HG03342 (cell line): ENCODE results near the gene ATXN3.
"Not testable (repeated sequence)": the region's sequence is repeated elsewhere in the genome, so short reads cannot be mapped to it uniquely, and the experiment has no call there.

Experiments
- ATAC-seq: cut with Tn5 transposase; IDR thresholded peaks from one replicate; pipeline ENCODE4 v1.9.1; 2021; ENCODE audit warnings: mild to moderate bottlenecking, moderate library complexity; ENCODE audit not compliant: unreplicated experiment

Gene ATXN3

GRCh38 chr14:92074555-92074954 is 31.8 kb downstream of the ATXN3 start:
- no peak for ATAC-seq

DNA sequence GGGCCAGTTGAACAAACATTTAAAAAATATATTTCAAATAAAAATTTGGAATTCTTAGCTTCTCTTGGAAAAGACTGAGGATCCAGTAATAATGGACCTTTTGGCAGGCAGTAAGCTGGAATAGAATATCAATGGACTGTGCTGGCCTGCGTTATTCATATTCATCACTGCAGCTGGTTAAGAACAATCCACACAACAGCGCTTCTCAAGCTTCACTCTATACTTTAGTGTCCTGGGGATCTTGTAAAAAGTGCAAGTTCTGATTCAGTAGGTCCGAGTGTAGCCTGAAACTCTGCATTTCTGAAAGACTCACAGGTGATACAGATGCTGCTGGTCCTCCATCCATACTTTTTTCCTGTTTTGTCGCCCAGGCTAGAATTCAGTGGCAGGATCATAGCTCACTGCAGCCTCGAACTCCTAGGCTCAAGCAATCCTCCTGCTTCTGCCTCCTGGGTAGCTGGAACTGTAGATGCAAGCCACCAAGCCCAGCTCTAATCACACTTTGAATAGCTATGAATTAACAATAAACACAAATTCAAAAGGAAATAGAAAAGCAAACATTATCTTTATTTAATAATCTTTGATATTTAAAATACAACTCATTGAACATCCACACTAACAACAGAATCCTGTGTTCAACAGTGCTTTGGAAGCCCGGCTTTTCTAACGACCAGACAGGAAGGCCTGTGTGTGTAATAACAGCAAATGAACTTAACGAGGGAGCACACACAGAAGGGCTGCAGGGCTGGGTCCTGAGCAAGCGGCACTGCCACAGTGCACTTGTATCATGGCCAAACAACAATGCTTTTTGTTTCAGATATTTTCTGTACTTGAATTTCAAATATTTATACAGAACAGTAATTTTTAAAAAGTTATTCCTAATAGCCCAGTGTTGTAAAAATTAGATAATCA is 48.1 kb downstream of the ATXN3 start:
- no peak for ATAC-seq

GRCh38 chr14:92049781-92050180 is 56.6 kb downstream of the ATXN3 start:
- ATAC-seq = no peak

- not testable (repeated sequence) for ATAC-seq
Observed at GRCh38 chr14:92049221-92049620, 57.2 kb downstream of the ATXN3 start.

DNA sequence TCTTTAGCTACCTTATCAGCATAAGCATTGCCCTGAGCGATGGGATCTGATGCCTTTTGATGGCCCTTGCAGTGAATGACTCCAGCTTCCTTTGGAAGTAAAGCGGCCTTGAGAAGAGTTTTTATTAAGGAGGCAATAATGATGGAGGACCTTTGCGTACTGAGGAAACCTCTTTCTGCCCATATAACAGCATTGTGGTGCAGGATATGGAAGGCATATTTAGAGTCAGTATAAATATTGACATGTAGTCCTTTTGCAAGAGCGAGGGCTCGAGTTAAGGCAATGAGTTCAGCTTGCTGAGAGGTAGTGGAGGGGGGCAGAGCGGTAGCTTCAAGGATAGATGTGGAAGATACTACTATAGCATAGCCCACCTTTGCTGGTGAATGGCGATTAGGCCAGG is 60.5 kb downstream of the ATXN3 start:
- ATAC-seq = not testable (repeated sequence)

- ATAC-seq = not testable (repeated sequence)
Observed at GRCh38 chr14:92041766-92042165, 64.6 kb downstream of the ATXN3 start.

- ATAC-seq = no peak
Observed at GRCh38 chr14:92041203-92041602, 65.2 kb downstream of the ATXN3 start.

- ATAC-seq = no peak
Observed at GRCh38 chr14:92040431-92041051, 65.8 kb downstream of the ATXN3 start.

- peak; percentile 96 for ATAC-seq
Observed at GRCh38 chr14:92039719-92040430, 66.5 kb downstream of the ATXN3 start, which contains the start of gene TRIP11. TRIP11 (minus strand) TSS chr14:92040059; CDS start chr14:92039685, 374 bp downstream.

- ATAC-seq = no peak
Observed at GRCh38 chr14:92039063-92039718, 67.2 kb downstream of the ATXN3 start.

GRCh38 chr14:92037989-92038388 is 68.4 kb downstream of the ATXN3 start:
- ATAC-seq = no peak

- ATAC-seq = no peak
Observed at GRCh38 chr14:92035890-92036289, 70.5 kb downstream of the ATXN3 start.

DNA sequence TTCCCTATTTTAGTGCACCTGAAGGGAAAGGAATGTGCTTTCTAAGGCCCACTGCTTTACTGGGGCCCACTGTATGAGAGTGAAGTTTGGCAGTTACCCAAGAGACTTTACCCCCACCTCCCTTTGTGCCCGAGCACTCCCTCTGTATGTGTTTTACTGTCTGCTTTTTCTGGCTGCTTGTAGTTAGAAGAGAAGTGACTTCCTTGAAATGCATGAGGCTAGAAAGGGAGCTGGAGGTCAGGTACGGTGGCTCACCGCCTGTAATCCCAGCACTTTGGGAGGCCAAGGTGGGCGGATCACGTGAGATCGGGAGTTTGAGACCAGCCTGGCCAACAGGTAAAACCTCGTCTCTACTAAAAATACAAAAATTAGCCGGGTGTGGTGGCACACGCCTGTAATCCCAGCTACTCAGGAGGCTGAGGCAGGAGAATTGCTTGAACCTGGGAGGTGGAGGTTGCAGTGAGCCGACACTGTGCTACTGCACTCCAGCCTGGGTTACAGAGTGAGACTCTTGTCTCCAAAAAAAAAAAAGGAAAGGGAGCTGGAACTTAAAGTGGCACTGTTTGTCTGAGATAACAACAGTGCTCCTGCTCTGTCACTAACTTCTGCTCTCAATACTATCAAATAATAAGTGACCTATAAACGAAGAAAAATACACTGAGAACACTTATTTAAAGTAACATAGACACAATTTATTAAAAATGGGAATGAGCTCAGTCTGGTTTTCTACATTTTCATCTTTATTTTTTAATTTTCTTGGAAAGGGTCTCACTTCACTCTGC is 72.3 kb downstream of the ATXN3 start:
- ATAC-seq = no peak

- ATAC-seq = no peak
Observed at GRCh38 chr14:92033433-92033832, 72.9 kb downstream of the ATXN3 start.

GRCh38 chr14:92026548-92027190 is 79.7 kb downstream of the ATXN3 start:
- no peak for ATAC-seq

- ATAC-seq = no peak
Observed at GRCh38 chr14:92022036-92022435, 84.3 kb downstream of the ATXN3 start.

GRCh38 chr14:92021523-92021922 is 84.9 kb downstream of the ATXN3 start:
- ATAC-seq = no peak

DNA sequence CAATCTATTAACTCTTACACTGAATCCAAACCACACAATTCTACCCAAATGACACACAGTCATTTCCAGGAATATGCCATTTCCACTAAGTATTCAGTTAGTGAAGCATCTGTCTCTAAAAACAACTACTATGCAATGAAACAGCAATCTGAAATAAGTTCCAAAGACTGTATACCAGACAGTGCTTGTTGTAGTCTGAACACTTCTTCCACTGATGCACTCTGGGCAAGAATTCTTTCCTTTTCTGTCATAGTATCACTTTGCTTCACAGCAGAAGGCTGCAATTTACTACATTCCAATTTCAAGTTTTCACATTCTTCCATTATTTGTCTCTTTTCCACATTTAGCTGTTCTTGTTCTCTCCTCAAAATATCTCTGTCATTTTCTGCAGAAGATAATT is 92.3 kb downstream of the ATXN3 start:
- ATAC-seq = no peak

- no peak for ATAC-seq
Observed at GRCh38 chr14:92012121-92012748, 94.1 kb downstream of the ATXN3 start.
